AG04449 (cell line): Measurements from ENCODE around the gene MAPRE2.

Experiments
- CTCF ChIA-PET: fragments of 350-600 bp; formaldehyde crosslinking; extraction: SDS; loops from one replicate; lab custom pipeline; 2021; ENCODE audit warnings: antibody characterized with exemption; lab: Yijun Ruan, JAX
- POLR2A ChIA-PET: fragments of 400-600, 350-600 bp; formaldehyde crosslinking; extraction: SDS; loops from one replicate; lab custom pipeline; 2020; ENCODE audit warnings: antibody characterized with exemption, inconsistent platforms; lab: Yijun Ruan, JAX
- DNase-seq: peaks from one replicate; pipeline ENCODE4 v3.0.0-alpha.2; 2010; ENCODE audit warnings: low read depth, low spot score
- H3K4me3 ChIP-seq: 2 replicates; pipeline ENCODE4 v1.5.1; 2011; ENCODE audit warnings: low read depth, mild to moderate bottlenecking, control low read depth, low read length
- TF ChIP-seq, protein P1 (sequence below): IDR thresholded peaks from one replicate; pipeline ENCODE4 v1.5.1; 2011; ENCODE audit warnings: mild to moderate bottlenecking, moderate library complexity, low read length, control low read depth, inconsistent platforms; ENCODE audit not compliant: insufficient read depth; ENCODE audit errors: missing control alignments

Gene MAPRE2

DNA sequence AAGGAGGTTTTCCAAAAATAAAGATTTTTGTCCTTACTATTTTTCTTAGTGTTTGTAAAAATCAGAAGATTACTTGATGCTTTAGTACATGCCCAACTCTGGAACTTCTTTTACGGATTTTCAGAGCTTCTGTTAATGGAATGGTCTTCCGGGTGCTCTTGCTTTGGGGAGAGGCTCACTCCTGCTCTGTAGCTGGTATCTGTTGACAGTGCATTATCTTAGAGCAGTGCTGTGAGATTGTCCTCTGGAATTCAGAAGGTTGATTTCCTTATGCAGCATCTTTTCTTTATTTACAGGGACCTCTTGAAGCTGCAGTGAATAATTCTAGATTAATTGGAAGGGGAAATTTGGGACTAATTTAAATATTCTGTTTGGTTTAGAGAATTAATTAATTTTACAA, 4.6 kb downstream of the MAPRE2 start:
- TF ChIP-seq, protein P1, sequence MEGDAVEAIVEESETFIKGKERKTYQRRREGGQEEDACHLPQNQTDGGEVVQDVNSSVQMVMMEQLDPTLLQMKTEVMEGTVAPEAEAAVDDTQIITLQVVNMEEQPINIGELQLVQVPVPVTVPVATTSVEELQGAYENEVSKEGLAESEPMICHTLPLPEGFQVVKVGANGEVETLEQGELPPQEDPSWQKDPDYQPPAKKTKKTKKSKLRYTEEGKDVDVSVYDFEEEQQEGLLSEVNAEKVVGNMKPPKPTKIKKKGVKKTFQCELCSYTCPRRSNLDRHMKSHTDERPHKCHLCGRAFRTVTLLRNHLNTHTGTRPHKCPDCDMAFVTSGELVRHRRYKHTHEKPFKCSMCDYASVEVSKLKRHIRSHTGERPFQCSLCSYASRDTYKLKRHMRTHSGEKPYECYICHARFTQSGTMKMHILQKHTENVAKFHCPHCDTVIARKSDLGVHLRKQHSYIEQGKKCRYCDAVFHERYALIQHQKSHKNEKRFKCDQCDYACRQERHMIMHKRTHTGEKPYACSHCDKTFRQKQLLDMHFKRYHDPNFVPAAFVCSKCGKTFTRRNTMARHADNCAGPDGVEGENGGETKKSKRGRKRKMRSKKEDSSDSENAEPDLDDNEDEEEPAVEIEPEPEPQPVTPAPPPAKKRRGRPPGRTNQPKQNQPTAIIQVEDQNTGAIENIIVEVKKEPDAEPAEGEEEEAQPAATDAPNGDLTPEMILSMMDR: no peak
- POLR2A ChIA-PET: interaction anchor here (1.4 kb wide), 1 partner anchor 43 kb away, joined by 4 read pairs; no protein-coding TSS in a partner anchor
- H3K4me3 ChIP-seq: no peak overlapping the region
- CTCF ChIA-PET: interaction anchor here (1.3 to 2.8 kb wide), 3 partner anchors 16 to 97 kb away, joined by 3 to 13 read pairs (median 6); no protein-coding TSS in a partner anchor
- no peak for DNase-seq

DNA sequence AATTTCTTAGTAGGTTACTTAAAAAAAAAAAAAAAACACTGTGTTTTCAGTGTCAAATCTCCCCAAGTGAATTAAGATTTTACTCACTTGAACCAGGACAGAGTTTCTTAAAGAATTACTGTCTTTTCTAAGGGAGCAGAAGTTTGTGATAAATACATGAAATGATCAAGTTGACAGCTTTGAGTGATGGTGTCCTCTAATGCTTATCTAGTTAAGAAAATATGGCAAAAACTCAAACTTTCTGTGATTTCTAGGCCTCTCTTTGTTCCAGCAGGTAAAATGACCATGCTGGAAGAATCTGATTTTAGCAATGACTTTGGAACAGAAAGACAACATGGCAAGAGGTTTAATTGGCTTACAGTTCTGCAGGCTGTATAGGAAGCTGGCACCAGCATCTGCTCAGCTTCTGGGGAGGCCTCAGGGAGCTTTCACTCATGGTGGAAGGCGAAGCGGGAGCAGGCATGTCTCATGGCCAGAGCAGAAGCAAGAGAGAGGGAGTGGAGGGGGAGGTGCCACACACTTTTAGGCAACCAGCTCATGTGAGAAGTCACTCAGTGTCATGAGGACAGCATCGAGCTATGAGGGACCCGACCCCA, 6.6 kb downstream of the MAPRE2 start:
- ChIA-PET CTCF (interaction anchor here (1.9 kb wide), 1 partner anchor 95 kb away, joined by 6 read pairs; no protein-coding TSS in a partner anchor), POLR2A (no interaction called here)
- H3K4me3 ChIP-seq: no peak overlapping the region
- TF ChIP-seq, protein P1: no peak
- DNase-seq: no peak

DNA sequence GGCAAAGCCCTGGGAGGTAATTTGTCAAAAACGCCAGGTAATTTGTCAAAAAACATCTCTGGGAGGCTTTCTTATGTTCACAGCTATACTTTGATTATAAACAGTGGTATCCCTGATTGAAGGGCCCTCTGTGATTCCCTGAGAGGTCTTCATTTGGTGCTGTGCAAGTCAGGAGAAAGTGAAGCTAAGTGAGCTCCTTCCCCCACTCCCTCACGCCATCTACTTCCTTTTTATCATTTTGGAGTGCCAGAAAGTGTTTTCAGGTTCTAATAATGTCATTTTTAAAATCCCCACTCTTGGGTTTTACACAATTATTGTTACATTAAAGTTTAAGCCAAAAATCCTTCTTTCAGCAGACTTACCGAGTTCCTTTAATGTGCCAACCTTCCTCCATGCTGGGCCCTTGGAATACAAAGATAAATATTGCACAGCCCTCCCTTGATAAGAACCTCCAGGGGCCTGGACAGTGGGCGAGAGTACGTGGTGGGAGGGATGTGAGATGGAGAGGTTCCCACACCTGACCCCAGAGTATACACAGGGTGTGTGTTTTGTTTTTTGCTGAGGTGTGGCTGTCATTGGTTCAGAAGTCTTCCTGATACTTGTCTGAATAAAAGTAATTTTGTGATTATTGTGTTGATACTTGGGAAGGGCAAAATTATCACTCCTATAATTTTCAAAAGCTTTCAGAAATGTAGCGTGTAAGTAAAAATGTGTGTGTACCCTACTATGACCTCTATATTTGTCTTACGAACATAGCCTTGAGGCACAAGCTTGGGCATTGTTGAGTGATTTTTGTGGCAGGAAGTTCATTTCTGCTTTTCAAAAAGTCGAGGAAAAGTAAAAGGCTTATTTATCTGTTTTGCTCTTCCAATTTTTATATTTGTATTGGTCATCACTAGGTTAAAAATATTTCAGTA, 8.2 kb downstream of the MAPRE2 start:
- ChIA-PET POLR2A (no interaction called here), CTCF (interaction anchor here (1.0 to 1.3 kb wide), 2 partner anchors 9 to 43 kb away, joined by 3 to 4 read pairs; partner anchors contain the start of gene MAPRE2)
- TF ChIP-seq, protein P1: no peak
- DNase-seq: no peak
- no peak overlapping the region for H3K4me3 ChIP-seq

DNA sequence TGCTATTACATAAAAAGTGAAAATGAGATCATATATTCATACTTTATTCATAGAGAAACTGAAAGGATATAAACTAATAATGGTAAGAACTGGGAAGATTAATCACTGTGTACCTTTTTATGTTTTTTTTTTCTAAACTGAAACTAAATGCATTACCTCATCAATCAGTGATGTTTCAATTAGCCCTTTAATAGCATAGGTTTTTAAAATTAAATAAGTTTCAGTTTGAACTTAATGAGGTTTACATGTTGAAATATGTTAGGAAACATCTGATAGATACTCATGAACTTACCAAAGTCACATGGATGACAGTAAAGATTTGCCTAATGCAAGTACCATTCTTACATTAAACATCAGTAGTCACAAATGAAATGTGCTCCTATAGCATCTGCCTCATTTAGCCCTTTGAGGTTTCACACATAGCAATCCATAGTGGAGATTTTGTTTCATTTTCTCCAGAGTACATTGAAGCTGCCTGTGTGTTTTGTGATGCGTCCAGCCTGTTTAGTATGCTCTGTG, 8.9 kb downstream of the MAPRE2 start:
- no peak for DNase-seq
- TF ChIP-seq, protein P1: no peak
- POLR2A ChIA-PET: interaction anchor here (0.5 kb wide), 1 partner anchor 38 kb away, joined by 3 read pairs; no protein-coding TSS in a partner anchor
- CTCF ChIA-PET: interaction anchor here (1.2 to 1.3 kb wide), 2 partner anchors 9 to 388 kb away, joined by 3 to 4 read pairs; partner anchors contain the start of gene MAPRE2
- H3K4me3 ChIP-seq: no peak overlapping the region

DNA sequence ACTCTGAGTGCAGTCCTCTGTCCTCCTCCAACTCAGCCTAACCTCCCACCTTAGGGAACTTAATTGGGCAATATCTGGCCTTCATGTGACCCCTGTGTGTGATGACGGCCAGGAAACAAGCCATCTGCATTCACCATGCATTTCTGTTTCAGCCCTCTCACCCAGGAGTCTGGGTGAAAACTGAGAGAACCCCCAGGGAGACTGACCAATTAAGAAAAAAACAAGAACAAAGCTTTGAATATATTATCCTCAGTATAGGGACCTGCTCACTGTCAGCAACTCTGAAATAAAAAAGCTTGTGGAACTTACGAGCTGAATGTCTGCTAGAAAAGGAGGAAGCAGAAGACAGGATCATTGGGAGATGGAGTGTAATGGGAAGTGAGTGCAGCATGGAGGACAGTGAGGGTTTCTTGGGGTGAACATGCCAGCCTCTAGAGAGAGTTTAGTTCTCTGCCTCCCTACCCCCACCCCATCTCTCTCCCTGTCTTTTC, 9.5 kb downstream of the MAPRE2 start:
- CTCF ChIA-PET: interaction anchor here (1.2 to 1.3 kb wide), 2 partner anchors 10 to 389 kb away, joined by 3 to 4 read pairs; partner anchors contain the start of gene MAPRE2
- POLR2A ChIA-PET: interaction anchor here (0.5 kb wide), 1 partner anchor 37 kb away, joined by 3 read pairs; no protein-coding TSS in a partner anchor
- no peak overlapping the region for H3K4me3 ChIP-seq
- no peak for DNase-seq
- TF ChIP-seq, protein P1: no peak
